Left kidney (tissue), 2 donors: ENCODE data around the gene TEAD3. TPM values are rescaled to one million over a fixed set of nuclear protein-coding genes. Genes with fewer than 3 reads are reported as not detected.

Experiments used
- DNase-seq: peaks from one replicate; pipeline ENCODE4 v3.0.0-alpha.2; 2013
- polyA plus RNA-seq: library from polyadenylated mRNA; unstranded; fragments of 120-200 nt; gene quantifications from one replicate; pipeline ENCODE4 v1.2.1, GENCODE V29; 2013; ENCODE audit not compliant: insufficient read length

The TEAD3 gene
- polyA plus RNA-seq, 1 donor = 43.7 TPM

GRCh38 chr6:35475573-35475972 lies 21.3 kb downstream of the TEAD3 start:
- no peak for DNase-seq

GRCh38 chr6:35474942-35475570 lies 21.8 kb downstream of the TEAD3 start:
- DNase-seq = no peak

- no peak for DNase-seq
These were observed 22.5 kb downstream of the TEAD3 start for GRCh38 chr6:35474131-35474941.

GRCh38 chr6:35473850-35474130 lies 23.1 kb downstream of the TEAD3 start:
- DNase-seq = no peak

- no peak for DNase-seq
These were observed 23.6 kb downstream of the TEAD3 start for GRCh38 chr6:35473075-35473849.

- no peak for DNase-seq
These were observed 25.0 kb downstream of the TEAD3 start for GRCh38 chr6:35471836-35472345.

GRCh38 chr6:35470663-35471120 lies 26.2 kb downstream of the TEAD3 start:
- no peak for DNase-seq

- DNase-seq = no peak
These were observed 26.9 kb downstream of the TEAD3 start for GRCh38 chr6:35469751-35470662.

GRCh38 chr6:35468980-35469750 lies 27.7 kb downstream of the TEAD3 start:
- DNase-seq = no peak

- peak; percentile 98 for DNase-seq
These were observed 28.5 kb downstream of the TEAD3 start, which contains the start of gene RPL10A for GRCh38 chr6:35468181-35468979. Gene RPL10A (plus strand): TSS chr6:35468401. CDS start chr6:35468435, 34 bp downstream.

- DNase-seq = no peak
These were observed 31.2 kb downstream of the TEAD3 start for GRCh38 chr6:35465646-35466045.

GRCh38 chr6:35463292-35463691 lies 33.6 kb downstream of the TEAD3 start:
- no peak for DNase-seq

- no peak for DNase-seq
These were observed 35.6 kb downstream of the TEAD3 start for GRCh38 chr6:35461270-35461669.

- no peak for DNase-seq
These were observed 39.0 kb downstream of the TEAD3 start for GRCh38 chr6:35457907-35458306.

GRCh38 chr6:35454391-35455110 lies 42.3 kb downstream of the TEAD3 start:
- DNase-seq = no peak

GRCh38 chr6:35453236-35453635 lies 43.6 kb downstream of the TEAD3 start:
- DNase-seq = no peak

- peak; percentile 95 for DNase-seq
These were observed 44.4 kb downstream of the TEAD3 start, which contains the start of gene FANCE for GRCh38 chr6:35452183-35453090. Gene FANCE (plus strand): TSS chr6:35452338. CDS start chr6:35452546, 208 bp downstream.
